ENCODE data around the gene SUCLG2.

The SUCLG2 gene

GRCh38 chr3:67484085-67484484 lies 170.3 kb downstream of the SUCLG2 start:
- no peak for TF ChIP-seq CTCF (IDR thresholded peaks at IDR 0.05; ENCODE audit: extremely low read depth, missing control alignments)
- no peak for DNase-seq (ENCODE audit: low spot score)

- TF ChIP-seq CTCF (IDR thresholded peaks at IDR 0.05; ENCODE audit: extremely low read depth, missing control alignments): no peak
- no peak for DNase-seq (ENCODE audit: low spot score)
Observed at GRCh38 chr3:67481126-67481525, 173.3 kb downstream of the SUCLG2 start.

- DNase-seq (ENCODE audit: low spot score): no peak
- TF ChIP-seq CTCF (IDR thresholded peaks at IDR 0.05; ENCODE audit: extremely low read depth, missing control alignments): no peak
Observed at GRCh38 chr3:67478423-67478822, 176.0 kb downstream of the SUCLG2 start.

GRCh38 chr3:67474311-67474710 lies 180.1 kb downstream of the SUCLG2 start:
- TF ChIP-seq CTCF (IDR thresholded peaks at IDR 0.05; ENCODE audit: extremely low read depth, missing control alignments): no peak
- no peak for DNase-seq (ENCODE audit: low spot score)

GRCh38 chr3:67472674-67473201 lies 181.7 kb downstream of the SUCLG2 start:
- no peak for DNase-seq (ENCODE audit: low spot score)
- no peak for TF ChIP-seq CTCF (IDR thresholded peaks at IDR 0.05; ENCODE audit: extremely low read depth, missing control alignments)

- no peak for DNase-seq (ENCODE audit: low spot score)
- TF ChIP-seq CTCF (IDR thresholded peaks at IDR 0.05; ENCODE audit: extremely low read depth, missing control alignments): no peak
Observed at GRCh38 chr3:67470207-67470606, 184.2 kb downstream of the SUCLG2 start.

GRCh38 chr3:67468511-67468910 lies 185.9 kb downstream of the SUCLG2 start:
- no peak for TF ChIP-seq CTCF (IDR thresholded peaks at IDR 0.05; ENCODE audit: extremely low read depth, missing control alignments)
- no peak for DNase-seq (ENCODE audit: low spot score)
